ENCODE results near the gene G0S2.

The G0S2 gene

DNA sequence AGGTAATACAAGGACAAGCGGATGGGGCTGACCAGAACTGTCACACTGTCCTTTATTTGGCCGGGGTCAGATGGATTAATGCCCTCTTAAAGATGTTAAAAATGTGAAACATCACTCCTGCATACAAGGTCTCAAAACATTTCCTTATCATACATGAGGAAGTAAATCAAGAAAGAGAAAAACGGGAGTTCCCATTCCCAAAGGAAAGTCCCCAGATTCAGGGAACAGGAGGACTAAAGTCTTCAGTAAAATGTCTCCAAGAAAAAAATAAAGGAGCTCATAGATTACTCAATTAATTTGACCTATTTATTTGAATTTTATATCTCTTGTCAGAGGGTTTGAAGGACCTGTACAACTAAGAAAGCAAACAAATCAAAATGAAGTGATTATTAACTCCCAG, 16.0 kb downstream of the G0S2 start (continued):
- TF ChIP-seq, protein P1, sequence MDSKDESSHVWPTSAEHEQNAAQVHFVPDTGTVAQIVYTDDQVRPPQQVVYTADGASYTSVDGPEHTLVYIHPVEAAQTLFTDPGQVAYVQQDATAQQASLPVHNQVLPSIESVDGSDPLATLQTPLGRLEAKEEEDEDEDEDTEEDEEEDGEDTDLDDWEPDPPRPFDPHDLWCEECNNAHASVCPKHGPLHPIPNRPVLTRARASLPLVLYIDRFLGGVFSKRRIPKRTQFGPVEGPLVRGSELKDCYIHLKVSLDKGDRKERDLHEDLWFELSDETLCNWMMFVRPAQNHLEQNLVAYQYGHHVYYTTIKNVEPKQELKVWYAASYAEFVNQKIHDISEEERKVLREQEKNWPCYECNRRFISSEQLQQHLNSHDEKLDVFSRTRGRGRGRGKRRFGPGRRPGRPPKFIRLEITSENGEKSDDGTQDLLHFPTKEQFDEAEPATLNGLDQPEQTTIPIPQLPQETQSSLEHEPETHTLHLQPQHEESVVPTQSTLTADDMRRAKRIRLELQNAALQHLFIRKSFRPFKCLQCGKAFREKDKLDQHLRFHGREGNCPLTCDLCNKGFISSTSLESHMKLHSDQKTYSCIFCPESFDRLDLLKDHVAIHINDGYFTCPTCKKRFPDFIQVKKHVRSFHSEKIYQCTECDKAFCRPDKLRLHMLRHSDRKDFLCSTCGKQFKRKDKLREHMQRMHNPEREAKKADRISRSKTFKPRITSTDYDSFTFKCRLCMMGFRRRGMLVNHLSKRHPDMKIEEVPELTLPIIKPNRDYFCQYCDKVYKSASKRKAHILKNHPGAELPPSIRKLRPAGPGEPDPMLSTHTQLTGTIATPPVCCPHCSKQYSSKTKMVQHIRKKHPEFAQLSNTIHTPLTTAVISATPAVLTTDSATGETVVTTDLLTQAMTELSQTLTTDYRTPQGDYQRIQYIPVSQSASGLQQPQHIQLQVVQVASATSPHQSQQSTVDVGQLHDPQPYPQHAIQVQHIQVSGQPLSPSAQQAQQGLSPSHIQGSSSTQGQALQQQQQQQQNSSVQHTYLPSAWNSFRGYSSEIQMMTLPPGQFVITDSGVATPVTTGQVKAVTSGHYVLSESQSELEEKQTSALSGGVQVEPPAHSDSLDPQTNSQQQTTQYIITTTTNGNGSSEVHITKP (tag by site-specific recombination; IDR thresholded peaks at IDR 0.05) = no peak
- TF ChIP-seq ZNF202 (tag by site-specific recombination; IDR thresholded peaks at IDR 0.05; ENCODE audit: borderline replicate concordance) (no peak), ZNF169 (tag by site-specific recombination; IDR thresholded peaks at IDR 0.05) (no peak), GLI2 (tag by site-specific recombination; IDR thresholded peaks at IDR 0.05; ENCODE audit: borderline replicate concordance, low read depth) (no peak), ZBTB1 (tag by site-specific recombination; IDR thresholded peaks at IDR 0.05) (no peak), RBAK (tag by site-specific recombination; IDR thresholded peaks at IDR 0.05) (no peak), KLF8 (tag by site-specific recombination; IDR thresholded peaks at IDR 0.05) (no peak)
- TF ChIP-seq, protein P2, sequence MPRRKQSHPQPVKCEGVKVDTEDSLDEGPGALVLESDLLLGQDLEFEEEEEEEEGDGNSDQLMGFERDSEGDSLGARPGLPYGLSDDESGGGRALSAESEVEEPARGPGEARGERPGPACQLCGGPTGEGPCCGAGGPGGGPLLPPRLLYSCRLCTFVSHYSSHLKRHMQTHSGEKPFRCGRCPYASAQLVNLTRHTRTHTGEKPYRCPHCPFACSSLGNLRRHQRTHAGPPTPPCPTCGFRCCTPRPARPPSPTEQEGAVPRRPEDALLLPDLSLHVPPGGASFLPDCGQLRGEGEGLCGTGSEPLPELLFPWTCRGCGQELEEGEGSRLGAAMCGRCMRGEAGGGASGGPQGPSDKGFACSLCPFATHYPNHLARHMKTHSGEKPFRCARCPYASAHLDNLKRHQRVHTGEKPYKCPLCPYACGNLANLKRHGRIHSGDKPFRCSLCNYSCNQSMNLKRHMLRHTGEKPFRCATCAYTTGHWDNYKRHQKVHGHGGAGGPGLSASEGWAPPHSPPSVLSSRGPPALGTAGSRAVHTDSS (tag by site-specific recombination; IDR thresholded peaks at IDR 0.05) = no peak
- TF ChIP-seq, protein P3, sequence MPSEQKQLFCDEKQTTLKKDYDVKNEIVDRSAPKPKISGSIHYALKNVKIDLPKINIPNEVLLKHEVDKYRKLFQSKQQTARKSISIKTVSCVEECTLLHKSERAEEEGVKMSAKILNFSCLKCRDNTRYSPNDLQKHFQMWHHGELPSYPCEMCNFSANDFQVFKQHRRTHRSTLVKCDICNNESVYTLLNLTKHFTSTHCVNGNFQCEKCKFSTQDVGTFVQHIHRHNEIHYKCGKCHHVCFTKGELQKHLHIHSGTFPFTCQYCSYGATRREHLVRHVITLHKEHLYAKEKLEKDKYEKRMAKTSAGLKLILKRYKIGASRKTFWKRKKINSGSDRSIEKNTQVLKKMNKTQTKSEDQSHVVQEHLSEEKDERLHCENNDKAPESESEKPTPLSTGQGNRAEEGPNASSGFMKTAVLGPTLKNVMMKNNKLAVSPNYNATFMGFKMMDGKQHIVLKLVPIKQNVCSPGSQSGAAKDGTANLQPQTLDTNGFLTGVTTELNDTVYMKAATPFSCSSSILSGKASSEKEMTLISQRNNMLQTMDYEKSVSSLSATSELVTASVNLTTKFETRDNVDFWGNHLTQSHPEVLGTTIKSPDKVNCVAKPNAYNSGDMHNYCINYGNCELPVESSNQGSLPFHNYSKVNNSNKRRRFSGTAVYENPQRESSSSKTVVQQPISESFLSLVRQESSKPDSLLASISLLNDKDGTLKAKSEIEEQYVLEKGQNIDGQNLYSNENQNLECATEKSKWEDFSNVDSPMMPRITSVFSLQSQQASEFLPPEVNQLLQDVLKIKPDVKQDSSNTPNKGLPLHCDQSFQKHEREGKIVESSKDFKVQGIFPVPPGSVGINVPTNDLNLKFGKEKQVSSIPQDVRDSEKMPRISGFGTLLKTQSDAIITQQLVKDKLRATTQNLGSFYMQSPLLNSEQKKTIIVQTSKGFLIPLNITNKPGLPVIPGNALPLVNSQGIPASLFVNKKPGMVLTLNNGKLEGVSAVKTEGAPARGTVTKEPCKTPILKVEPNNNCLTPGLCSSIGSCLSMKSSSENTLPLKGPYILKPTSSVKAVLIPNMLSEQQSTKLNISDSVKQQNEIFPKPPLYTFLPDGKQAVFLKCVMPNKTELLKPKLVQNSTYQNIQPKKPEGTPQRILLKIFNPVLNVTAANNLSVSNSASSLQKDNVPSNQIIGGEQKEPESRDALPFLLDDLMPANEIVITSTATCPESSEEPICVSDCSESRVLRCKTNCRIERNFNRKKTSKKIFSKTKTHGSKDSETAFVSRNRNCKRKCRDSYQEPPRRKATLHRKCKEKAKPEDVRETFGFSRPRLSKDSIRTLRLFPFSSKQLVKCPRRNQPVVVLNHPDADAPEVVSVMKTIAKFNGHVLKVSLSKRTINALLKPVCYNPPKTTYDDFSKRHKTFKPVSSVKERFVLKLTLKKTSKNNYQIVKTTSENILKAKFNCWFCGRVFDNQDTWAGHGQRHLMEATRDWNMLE (tag by site-specific recombination; conservative IDR thresholded peaks at IDR 0.05; ENCODE audit: low read depth) = no peak

DNA sequence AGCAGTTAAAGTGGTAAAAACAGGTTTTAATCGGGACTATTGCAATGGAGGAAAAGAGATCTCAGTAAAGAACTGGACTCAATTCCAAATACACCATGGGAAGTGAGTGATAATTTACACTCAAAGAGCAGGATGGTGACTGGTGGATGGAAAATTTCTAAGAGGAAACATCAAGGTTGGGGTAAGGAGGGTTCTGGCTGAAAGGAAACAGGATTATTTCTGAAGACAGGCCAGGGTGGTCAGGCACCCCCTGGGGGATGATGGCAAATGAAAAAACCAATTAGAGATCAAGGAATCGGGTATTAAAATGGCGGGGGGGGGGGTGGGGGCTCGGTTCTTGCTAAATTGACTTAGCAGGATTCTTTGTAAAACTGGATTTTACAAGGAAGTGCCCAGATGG, 17.1 kb downstream of the G0S2 start:
- Histone ChIP-seq H3K9me3 (ENCODE audit: control insufficient read depth, insufficient read depth, low read depth, low read length) (no peaks in the 10 kb centered on the region), H3K27ac (ENCODE audit: extremely low read depth, low read depth, low read length) (no peak overlapping the region), H3K36me3 (ENCODE audit: control insufficient read depth in 2 of 2, insufficient read depth in 1 of 2, low read length in 2 of 2) (no peaks in the 10 kb centered on the region), H3K4me1 (ENCODE audit: control insufficient read depth, insufficient read depth, low read length) (no peaks in the 10 kb centered on the region), H3K4me3 (ENCODE audit: low read depth, low read length) (no peak overlapping the region)
- CTCF ChIA-PET = interaction anchor here (0.6 to 8.2 kb wide), 13 partner anchors 10 to 1669 kb away, joined by 3 to 75 read pairs (median 5); no protein-coding TSS in a partner anchor
- POLR2A ChIA-PET = interaction anchor here (0.6 kb wide), 1 partner anchor 17 kb away, joined by 4 read pairs; the partner anchor contains the start of gene G0S2
- TF ChIP-seq ZNF558 (tag by site-specific recombination; IDR thresholded peaks at IDR 0.05) (no peak), ZSCAN16 (tag by site-specific recombination; IDR thresholded peaks at IDR 0.05) (no peak), EGR2 (tag by site-specific recombination; IDR thresholded peaks at IDR 0.05; ENCODE audit: low read depth) (no peak), ZNF274 (IDR thresholded peaks at IDR 0.05; ENCODE audit: low read length) (no peak), ZNF274 (tag by site-specific recombination; IDR thresholded peaks at IDR 0.05; ENCODE audit: borderline replicate concordance) (no peak), TRIM28 (IDR thresholded peaks at IDR 0.05; ENCODE audit: borderline replicate concordance, low read length) (no peak), KLF10 (tag by site-specific recombination; IDR thresholded peaks at IDR 0.05) (no peak), KLF8 (tag by site-specific recombination; IDR thresholded peaks at IDR 0.05) (no peak), ZNF146 (tag by site-specific recombination; IDR thresholded peaks at IDR 0.05) (no peak), ZNF292 (tag by site-specific recombination; IDR thresholded peaks at IDR 0.05; ENCODE audit: borderline replicate concordance, low read depth) (no peak), ZNF514 (tag by site-specific recombination; IDR thresholded peaks at IDR 0.05) (no peak), MZF1 (tag by site-specific recombination; IDR thresholded peaks at IDR 0.05; ENCODE audit: borderline replicate concordance) (no peak), ZNF16 (tag by site-specific recombination; IDR thresholded peaks at IDR 0.05; ENCODE audit: low read depth) (no peak)
- TF ChIP-seq, protein P4, sequence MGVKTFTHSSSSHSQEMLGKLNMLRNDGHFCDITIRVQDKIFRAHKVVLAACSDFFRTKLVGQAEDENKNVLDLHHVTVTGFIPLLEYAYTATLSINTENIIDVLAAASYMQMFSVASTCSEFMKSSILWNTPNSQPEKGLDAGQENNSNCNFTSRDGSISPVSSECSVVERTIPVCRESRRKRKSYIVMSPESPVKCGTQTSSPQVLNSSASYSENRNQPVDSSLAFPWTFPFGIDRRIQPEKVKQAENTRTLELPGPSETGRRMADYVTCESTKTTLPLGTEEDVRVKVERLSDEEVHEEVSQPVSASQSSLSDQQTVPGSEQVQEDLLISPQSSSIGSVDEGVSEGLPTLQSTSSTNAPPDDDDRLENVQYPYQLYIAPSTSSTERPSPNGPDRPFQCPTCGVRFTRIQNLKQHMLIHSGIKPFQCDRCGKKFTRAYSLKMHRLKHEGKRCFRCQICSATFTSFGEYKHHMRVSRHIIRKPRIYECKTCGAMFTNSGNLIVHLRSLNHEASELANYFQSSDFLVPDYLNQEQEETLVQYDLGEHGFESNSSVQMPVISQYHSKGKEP (tag by site-specific recombination; IDR thresholded peaks at IDR 0.05) = no peak
- TF ChIP-seq, protein P5, sequence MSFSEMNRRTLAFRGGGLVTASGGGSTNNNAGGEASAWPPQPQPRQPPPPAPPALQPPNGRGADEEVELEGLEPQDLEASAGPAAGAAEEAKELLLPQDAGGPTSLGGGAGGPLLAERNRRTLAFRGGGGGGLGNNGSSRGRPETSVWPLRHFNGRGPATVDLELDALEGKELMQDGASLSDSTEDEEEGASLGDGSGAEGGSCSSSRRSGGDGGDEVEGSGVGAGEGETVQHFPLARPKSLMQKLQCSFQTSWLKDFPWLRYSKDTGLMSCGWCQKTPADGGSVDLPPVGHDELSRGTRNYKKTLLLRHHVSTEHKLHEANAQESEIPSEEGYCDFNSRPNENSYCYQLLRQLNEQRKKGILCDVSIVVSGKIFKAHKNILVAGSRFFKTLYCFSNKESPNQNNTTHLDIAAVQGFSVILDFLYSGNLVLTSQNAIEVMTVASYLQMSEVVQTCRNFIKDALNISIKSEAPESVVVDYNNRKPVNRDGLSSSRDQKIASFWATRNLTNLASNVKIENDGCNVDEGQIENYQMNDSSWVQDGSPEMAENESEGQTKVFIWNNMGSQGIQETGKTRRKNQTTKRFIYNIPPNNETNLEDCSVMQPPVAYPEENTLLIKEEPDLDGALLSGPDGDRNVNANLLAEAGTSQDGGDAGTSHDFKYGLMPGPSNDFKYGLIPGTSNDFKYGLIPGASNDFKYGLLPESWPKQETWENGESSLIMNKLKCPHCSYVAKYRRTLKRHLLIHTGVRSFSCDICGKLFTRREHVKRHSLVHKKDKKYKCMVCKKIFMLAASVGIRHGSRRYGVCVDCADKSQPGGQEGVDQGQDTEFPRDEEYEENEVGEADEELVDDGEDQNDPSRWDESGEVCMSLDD (tag by site-specific recombination; IDR thresholded peaks at IDR 0.05) = no peak
